SK-N-SH (cell line): ENCODE data around the gene OR13J1. TPM values are rescaled to one million over a fixed set of nuclear protein-coding genes. Genes with fewer than 3 reads are reported as not detected.

ENCODE experiments used
- CTCF ChIA-PET: fragments of 300-600, 350-600 bp; formaldehyde crosslinking; extraction: SDS; loops from one replicate; lab custom pipeline; 2021; lab: Yijun Ruan, JAX
- POLR2A ChIA-PET: fragments of 350-600 bp; sonication (Branson Sonifier 250); formaldehyde crosslinking; extraction: SDS; loops from one replicate; lab custom pipeline; 2020; ENCODE audit warnings: antibody characterized with exemption, inconsistent platforms; lab: Yijun Ruan, JAX
- DNase-seq: peaks from one replicate; pipeline ENCODE4 v3.0.0; 2012
- H2AFZ ChIP-seq: fragments of 200-600 bp; sonication (generic); 2 replicates; pipeline ENCODE4 v1.8.1; 2016; ENCODE audit warnings: antibody characterized with exemption, mild to moderate bottlenecking, low read depth
- H3F3A ChIP-seq: fragments of 200-600 bp; sonication (generic); replicated peaks from 2 replicates; pipeline ENCODE3; 2016; ENCODE audit warnings: antibody characterized with exemption, mild to moderate bottlenecking; ENCODE audit not compliant: insufficient read depth
- H3K27ac ChIP-seq, 2 experiments: fragments of 200-500 bp in 1 of 2; fragments of 200-600 bp in 1 of 2; sonication (Bioruptor generic) in 1 of 2; sonication (generic), shearing (Covaris generic) in 1 of 2; 2 replicates each; pipeline versions ENCODE4 v1.5.1 to v1.6.1; 2014 to 2016; ENCODE audit warnings: low read depth in 2 of 2, inconsistent platforms in 1 of 2, low read length in 1 of 2, mild to moderate bottlenecking in 1 of 2, mixed read lengths in 1 of 2
- H3K27me3 ChIP-seq: fragments of 200-600 bp; sonication (generic), shearing (Covaris generic); 2 replicates; pipeline ENCODE4 v1.6.1; 2016; ENCODE audit warnings: mixed run types; ENCODE audit not compliant: insufficient read depth
- H3K36me3 ChIP-seq, 2 experiments: fragments of 200-500 bp in 1 of 2; fragments of 200-600 bp in 1 of 2; sonication (Bioruptor generic) in 1 of 2; sonication (generic) in 1 of 2; replicated peaks in 1 of 2; 2 replicates each; pipeline versions ENCODE3 to v1.5.1; 2014 to 2016; ENCODE audit warnings: low read length in 1 of 2, mild to moderate bottlenecking in 1 of 2; ENCODE audit not compliant: insufficient read depth in 2 of 2, control insufficient read depth in 1 of 2
- H3K4me1 ChIP-seq, 2 experiments: fragments of 200-500 bp in 1 of 2; fragments of 200-600 bp in 1 of 2; sonication (Bioruptor generic) in 1 of 2; sonication (generic), shearing (Covaris generic) in 1 of 2; 2 replicates each; pipeline versions ENCODE4 v1.5.1 to v1.6.1; 2014 to 2016; ENCODE audit warnings: low read depth in 1 of 2, low read length in 1 of 2, mixed run types in 1 of 2; ENCODE audit not compliant: insufficient read depth in 2 of 2, control insufficient read depth in 1 of 2
- H3K4me2 ChIP-seq: fragments of 200-600 bp; sonication (generic), shearing (Covaris generic); 2 replicates; pipeline ENCODE4 v1.6.1; 2017; ENCODE audit warnings: mixed run types
- H3K4me3 ChIP-seq, 2 experiments: fragments of 200-500 bp in 1 of 2; fragments of 200-600 bp in 1 of 2; sonication (Bioruptor generic) in 1 of 2; sonication (generic), shearing (Covaris generic) in 1 of 2; 2 replicates each; pipeline versions ENCODE4 v1.5.1 to v1.8.1; 2014 to 2016; ENCODE audit warnings: low read depth in 2 of 2, inconsistent platforms in 1 of 2, low read length in 1 of 2, mild to moderate bottlenecking in 1 of 2, mixed read lengths in 1 of 2, moderate library complexity in 1 of 2
- H3K79me2 ChIP-seq: fragments of 200-600 bp; sonication (generic); 2 replicates; pipeline ENCODE4 v1.8.1; 2017; ENCODE audit warnings: mild to moderate bottlenecking; ENCODE audit not compliant: insufficient read depth
- H3K9ac ChIP-seq: fragments of 200-600 bp; sonication (generic); 2 replicates; pipeline ENCODE4 v1.6.1; 2017; ENCODE audit warnings: mixed run types
- H3K9me2 ChIP-seq: fragments of 200-600 bp; sonication (generic); 2 replicates; pipeline ENCODE4 v1.6.1; 2017; ENCODE audit warnings: mixed run types
- H3K9me3 ChIP-seq: fragments of 200-600 bp; sonication (generic); 2 replicates; pipeline ENCODE4 v1.6.1; 2017; ENCODE audit warnings: mixed run types, mild to moderate bottlenecking, moderate library complexity
- H4K20me1 ChIP-seq: fragments of 200-600 bp; sonication (generic); 2 replicates; pipeline ENCODE4 v1.6.1; 2017; ENCODE audit warnings: mild to moderate bottlenecking, mixed run types; ENCODE audit not compliant: insufficient read depth
- ELF1 ChIP-seq: IDR thresholded peaks from 2 replicates; pipeline ENCODE4 v1.4.0; 2012
- EP300 ChIP-seq, 2 experiments: IDR thresholded peaks; 2 replicates each; pipeline versions ENCODE4 v1.4.0 to v1.6.1; 2012; ENCODE audit warnings: borderline replicate concordance in 1 of 2, low read depth in 1 of 2, low read length in 1 of 2
- FOXJ3 ChIP-seq: sonication (generic); formaldehyde crosslinking; IDR thresholded peaks from 2 replicates; pipeline ENCODE4 v1.5.1; 2020; ENCODE audit warnings: mild to moderate bottlenecking, missing genetic modification reagents
- FOXM1 ChIP-seq: IDR thresholded peaks from 2 replicates; pipeline ENCODE4 v1.4.0; 2012; ENCODE audit warnings: low read depth, mild to moderate bottlenecking
- GATA2 ChIP-seq: sonication (generic); formaldehyde crosslinking; IDR thresholded peaks from 2 replicates; pipeline ENCODE4 v1.5.0; 2020; ENCODE audit warnings: mild to moderate bottlenecking, missing genetic modification reagents
- JUND ChIP-seq: IDR thresholded peaks from 2 replicates; pipeline ENCODE4 v1.4.0; 2012
- MAX ChIP-seq: IDR thresholded peaks from 2 replicates; pipeline ENCODE4 v1.4.0; 2012; ENCODE audit warnings: low read depth
- MEF2A ChIP-seq: IDR thresholded peaks from 2 replicates; pipeline ENCODE4 v1.4.0; 2012; ENCODE audit warnings: low read depth, borderline replicate concordance
- MXI1 ChIP-seq: IDR thresholded peaks from 2 replicates; pipeline ENCODE4 v1.6.1; 2012; ENCODE audit warnings: mild to moderate bottlenecking, low read depth, low read length, improper control_type of control experiment
- POLR2AphosphoS5 ChIP-seq: IDR thresholded peaks from 2 replicates; pipeline ENCODE4 v1.6.1; 2012; ENCODE audit warnings: low read depth, low read length
- RAD21 ChIP-seq: IDR thresholded peaks from 2 replicates; pipeline ENCODE4 v1.6.1; 2012; ENCODE audit warnings: mild to moderate bottlenecking, low read length
- RXRA ChIP-seq: IDR thresholded peaks from 2 replicates; pipeline ENCODE4 v1.4.0; 2012; ENCODE audit warnings: low read depth, mild to moderate bottlenecking, borderline replicate concordance
- SIN3A ChIP-seq: IDR thresholded peaks from 2 replicates; pipeline ENCODE4 v1.6.1; 2012; ENCODE audit warnings: low read depth, mild to moderate bottlenecking, low read length, moderate library complexity, borderline replicate concordance
- SMC3 ChIP-seq: IDR thresholded peaks from 2 replicates; pipeline ENCODE4 v1.6.1; 2012; ENCODE audit warnings: low read depth, low read length, improper control_type of control experiment
- TCF12 ChIP-seq: IDR thresholded peaks from 2 replicates; pipeline ENCODE4 v1.4.0; 2012
- USF1 ChIP-seq: IDR thresholded peaks from 2 replicates; pipeline ENCODE4 v1.4.0; 2012; ENCODE audit warnings: low read depth, borderline replicate concordance
- USF2 ChIP-seq: fragments of 150-350 bp; IDR thresholded peaks from 2 replicates; pipeline ENCODE4 v1.6.1; 2017; ENCODE audit warnings: antibody characterized with exemption, low read length, low read depth, borderline replicate concordance
- YY1 ChIP-seq: IDR thresholded peaks from 2 replicates; pipeline ENCODE4 v1.4.0; 2012; ENCODE audit warnings: low read depth, mild to moderate bottlenecking
- WGBS: methylation state at CpG from one replicate; pipeline ENCODE4 v1.1.6; 2017; ENCODE audit warnings: low lambda C conversion rate; 5-methylcytosine and 5-hydroxymethylcytosine counted together
- polyA plus RNA-seq, 3 experiments: library from polyadenylated mRNA; depleted of rRNA; stranded (reverse); fragments of >200 nt; gene quantifications; 2 replicates each; pipeline ENCODE4 v1.2.3, GENCODE V29; 2012
- TF ChIP-seq, protein P1 (sequence below): IDR thresholded peaks from 2 replicates; pipeline ENCODE4 v1.4.0; 2012; ENCODE audit warnings: low read depth, borderline replicate concordance
- TF ChIP-seq, protein P2 (sequence below): IDR thresholded peaks from 2 replicates; pipeline ENCODE4 v1.6.1; 2012; ENCODE audit warnings: mild to moderate bottlenecking, low read depth, low read length, moderate library complexity

OR13J1 gene
- polyA plus RNA-seq, 1 of the 3 experiments (the other 2 are of a cell fraction): not detected

DNA sequence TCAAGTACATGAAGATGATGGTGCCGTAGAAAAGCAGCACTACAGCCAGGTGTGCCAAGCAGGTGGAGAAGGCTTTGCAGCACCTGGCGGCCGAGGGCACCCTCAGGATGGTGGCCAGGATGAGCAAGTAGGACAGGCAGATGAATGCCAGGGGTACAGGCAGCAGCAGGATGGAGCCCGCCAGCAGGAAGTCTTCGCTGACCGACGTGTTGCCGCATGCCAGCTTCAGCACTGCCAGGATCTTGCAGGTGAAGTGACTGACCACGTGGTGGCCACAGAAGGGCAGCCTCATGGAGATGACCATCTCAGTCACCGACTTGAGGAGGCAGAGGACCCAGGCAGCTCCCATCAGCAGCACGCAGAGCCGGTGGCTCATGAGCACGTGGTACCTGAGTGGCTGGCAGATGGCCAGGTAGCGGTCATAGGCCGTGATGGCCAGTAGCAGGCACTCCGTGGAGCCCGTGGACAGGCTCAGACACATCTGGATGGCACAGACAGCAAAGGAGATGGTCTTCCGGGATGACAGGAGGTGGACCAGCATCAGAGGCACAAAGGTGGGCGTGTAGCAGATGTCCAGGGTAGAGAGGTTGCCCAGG, 482 bp downstream of the OR13J1 start:
- H3F3A ChIP-seq: no peaks in the 10 kb centered on the region
- H3K9ac ChIP-seq: no peak overlapping the region
- H3K79me2 ChIP-seq: no peaks in the 10 kb centered on the region
- ChIA-PET CTCF (interaction anchor here (1.2 kb wide), 2 partner anchors 9 to 43 kb away, joined by 3 to 5 read pairs; no protein-coding TSS in a partner anchor), POLR2A (no interaction called here)
- no peaks in the 10 kb centered on the region for H3K36me3 ChIP-seq
- H3K4me2 ChIP-seq: no peak overlapping the region
- H3K4me3 ChIP-seq: no peak overlapping the region
- H3K27me3 ChIP-seq: no peaks in the 10 kb centered on the region
- WGBS: 67% methylated on average over 10 of the region's 19 CpGs
- H3K9me3 ChIP-seq: no peaks in the 10 kb centered on the region
- H3K4me1 ChIP-seq: no peaks in the 10 kb centered on the region; a peak in 1 of 4 replicates
- H3K27ac ChIP-seq: no peak overlapping the region
- H2AFZ ChIP-seq: no peak overlapping the region
- H4K20me1 ChIP-seq: no peaks in the 10 kb centered on the region
- DNase-seq: no peak
- TF ChIP-seq TCF12 (no peak), YY1 (no peak), MAX (no peak), MXI1 (no peak), FOXM1 (no peak), FOXJ3 (no peak)
- TF ChIP-seq, all 33 proteins: peak for 0
- H3K9me2 ChIP-seq: no peaks in the 10 kb centered on the region

DNA sequence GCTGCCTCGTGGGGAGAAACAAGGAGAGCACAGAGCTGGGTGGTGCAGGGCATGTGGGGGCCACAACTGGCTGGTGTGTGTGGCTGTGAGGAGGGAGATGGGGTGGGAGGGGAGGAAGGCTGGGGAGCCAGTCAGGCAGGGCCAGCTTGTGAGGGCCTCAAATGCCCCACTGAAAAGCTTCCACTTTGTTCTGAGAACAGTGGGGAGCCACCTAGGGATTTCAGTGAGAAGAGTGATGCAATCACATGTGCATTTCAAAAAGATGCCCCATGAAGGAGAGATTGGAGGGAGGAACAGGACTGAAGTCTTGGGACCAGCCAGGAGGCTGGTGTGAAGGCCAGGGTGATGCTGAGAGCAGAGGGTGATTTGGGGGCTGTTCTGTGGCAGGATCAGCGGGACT, 1.3 kb downstream of the OR13J1 start:
- no peak overlapping the region for H2AFZ ChIP-seq
- no peak overlapping the region for H3K4me3 ChIP-seq
- no peaks in the 10 kb centered on the region for H3F3A ChIP-seq
- no peaks in the 10 kb centered on the region; a peak in 1 of 4 replicates for H3K4me1 ChIP-seq
- no peak overlapping the region for H3K4me2 ChIP-seq
- no peak overlapping the region for H3K27ac ChIP-seq
- 66% methylated on average over 2 of the region's 2 CpGs for WGBS
- H3K36me3 ChIP-seq: no peaks in the 10 kb centered on the region
- no peaks in the 10 kb centered on the region for H4K20me1 ChIP-seq
- ChIA-PET POLR2A (no interaction called here), CTCF (interaction anchor here (1.2 to 2.1 kb wide), 3 partner anchors 13 to 79 kb away, joined by 3 to 9 read pairs (median 8); no protein-coding TSS in a partner anchor)
- no peaks in the 10 kb centered on the region for H3K27me3 ChIP-seq
- no peaks in the 10 kb centered on the region for H3K79me2 ChIP-seq
- no peak overlapping the region for H3K9ac ChIP-seq
- H3K9me2 ChIP-seq: no peaks in the 10 kb centered on the region
- no peak for DNase-seq
- H3K9me3 ChIP-seq: no peaks in the 10 kb centered on the region
- TF ChIP-seq SIN3A (no peak), JUND (no peak), ELF1 (no peak), SMC3 (no peak), GATA2 (CRISPR knock-in tag) (no peak), POLR2AphosphoS5 (no peak), USF2 (no peak), RXRA (no peak), MEF2A (no peak), RAD21 (no peak), EP300 (IDR thresholded peaks at IDR 0.05; ENCODE audit: borderline replicate concordance in 1 of 2, low read depth in 1 of 2, low read length in 1 of 2) (no peak), FOXM1 (no peak), USF1 (no peak)
- TF ChIP-seq, protein P1, sequence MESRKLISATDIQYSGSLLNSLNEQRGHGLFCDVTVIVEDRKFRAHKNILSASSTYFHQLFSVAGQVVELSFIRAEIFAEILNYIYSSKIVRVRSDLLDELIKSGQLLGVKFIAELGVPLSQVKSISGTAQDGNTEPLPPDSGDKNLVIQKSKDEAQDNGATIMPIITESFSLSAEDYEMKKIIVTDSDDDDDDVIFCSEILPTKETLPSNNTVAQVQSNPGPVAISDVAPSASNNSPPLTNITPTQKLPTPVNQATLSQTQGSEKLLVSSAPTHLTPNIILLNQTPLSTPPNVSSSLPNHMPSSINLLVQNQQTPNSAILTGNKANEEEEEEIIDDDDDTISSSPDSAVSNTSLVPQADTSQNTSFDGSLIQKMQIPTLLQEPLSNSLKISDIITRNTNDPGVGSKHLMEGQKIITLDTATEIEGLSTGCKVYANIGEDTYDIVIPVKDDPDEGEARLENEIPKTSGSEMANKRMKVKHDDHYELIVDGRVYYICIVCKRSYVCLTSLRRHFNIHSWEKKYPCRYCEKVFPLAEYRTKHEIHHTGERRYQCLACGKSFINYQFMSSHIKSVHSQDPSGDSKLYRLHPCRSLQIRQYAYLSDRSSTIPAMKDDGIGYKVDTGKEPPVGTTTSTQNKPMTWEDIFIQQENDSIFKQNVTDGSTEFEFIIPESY: no peak
- TF ChIP-seq, protein P2, sequence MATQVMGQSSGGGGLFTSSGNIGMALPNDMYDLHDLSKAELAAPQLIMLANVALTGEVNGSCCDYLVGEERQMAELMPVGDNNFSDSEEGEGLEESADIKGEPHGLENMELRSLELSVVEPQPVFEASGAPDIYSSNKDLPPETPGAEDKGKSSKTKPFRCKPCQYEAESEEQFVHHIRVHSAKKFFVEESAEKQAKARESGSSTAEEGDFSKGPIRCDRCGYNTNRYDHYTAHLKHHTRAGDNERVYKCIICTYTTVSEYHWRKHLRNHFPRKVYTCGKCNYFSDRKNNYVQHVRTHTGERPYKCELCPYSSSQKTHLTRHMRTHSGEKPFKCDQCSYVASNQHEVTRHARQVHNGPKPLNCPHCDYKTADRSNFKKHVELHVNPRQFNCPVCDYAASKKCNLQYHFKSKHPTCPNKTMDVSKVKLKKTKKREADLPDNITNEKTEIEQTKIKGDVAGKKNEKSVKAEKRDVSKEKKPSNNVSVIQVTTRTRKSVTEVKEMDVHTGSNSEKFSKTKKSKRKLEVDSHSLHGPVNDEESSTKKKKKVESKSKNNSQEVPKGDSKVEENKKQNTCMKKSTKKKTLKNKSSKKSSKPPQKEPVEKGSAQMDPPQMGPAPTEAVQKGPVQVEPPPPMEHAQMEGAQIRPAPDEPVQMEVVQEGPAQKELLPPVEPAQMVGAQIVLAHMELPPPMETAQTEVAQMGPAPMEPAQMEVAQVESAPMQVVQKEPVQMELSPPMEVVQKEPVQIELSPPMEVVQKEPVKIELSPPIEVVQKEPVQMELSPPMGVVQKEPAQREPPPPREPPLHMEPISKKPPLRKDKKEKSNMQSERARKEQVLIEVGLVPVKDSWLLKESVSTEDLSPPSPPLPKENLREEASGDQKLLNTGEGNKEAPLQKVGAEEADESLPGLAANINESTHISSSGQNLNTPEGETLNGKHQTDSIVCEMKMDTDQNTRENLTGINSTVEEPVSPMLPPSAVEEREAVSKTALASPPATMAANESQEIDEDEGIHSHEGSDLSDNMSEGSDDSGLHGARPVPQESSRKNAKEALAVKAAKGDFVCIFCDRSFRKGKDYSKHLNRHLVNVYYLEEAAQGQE: no peak
